Activated CD4-positive, alpha-beta T cell treated with anti-CD3 and anti-CD28 coated beads, Interleukin-2, Interleukin-4, amounts not matched to agents 100 ng/mL and 50 ng/mL, durations not matched to agents 16 hours and 8 hours (primary cell): Measurements from ENCODE around the gene SLC44A5.
"Not testable (repeated sequence)": the region's sequence is repeated elsewhere in the genome, so short reads cannot be mapped to it uniquely, and the experiment has no call there.

Experiments used
- DNase-seq: peaks from one replicate; pipeline ENCODE4 v3.0.0-alpha.2; 2020; ENCODE audit warnings: low spot score

The SLC44A5 gene

DNA sequence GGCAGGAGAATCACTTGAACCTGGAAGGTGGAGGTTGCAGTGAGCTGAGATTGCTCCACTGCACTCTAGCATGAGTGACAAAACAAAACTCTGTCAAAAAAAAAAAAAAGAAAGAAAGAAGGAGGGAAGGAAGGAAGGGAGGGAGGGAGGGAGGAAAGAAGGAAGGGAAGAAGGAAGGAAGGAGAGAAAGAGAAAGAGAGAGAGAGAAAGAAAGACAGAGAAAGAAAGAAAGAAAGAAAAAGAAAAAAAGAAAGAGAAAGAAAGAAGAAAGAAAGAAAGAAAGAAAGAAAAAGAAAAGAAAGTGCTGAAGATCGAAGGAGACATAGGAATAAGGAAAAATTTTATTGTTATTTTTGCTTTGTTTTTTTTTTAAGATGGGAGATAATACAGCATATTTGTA lies 166.7 kb downstream of the SLC44A5 start:
- no peak for DNase-seq

DNA sequence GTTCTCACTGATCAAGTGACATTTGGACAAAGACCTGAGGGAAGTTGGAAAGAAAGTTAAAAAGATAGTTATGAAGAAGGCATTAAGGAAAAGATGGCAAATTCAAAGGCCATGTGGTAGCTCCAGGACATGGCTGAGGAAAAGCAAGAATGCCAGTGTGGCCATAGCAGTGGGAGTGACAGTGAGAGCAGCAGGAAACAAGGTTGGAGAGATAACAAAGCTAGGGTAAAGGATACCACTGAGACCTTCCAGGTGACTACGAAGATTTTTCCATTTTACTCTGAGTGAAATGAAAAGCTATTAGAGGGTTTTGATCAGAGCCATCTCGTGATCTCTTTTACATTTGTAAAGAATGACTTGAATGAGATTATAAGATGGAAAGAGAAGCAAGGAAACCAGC lies 170.6 kb downstream of the SLC44A5 start:
- DNase-seq, result no peak

DNA sequence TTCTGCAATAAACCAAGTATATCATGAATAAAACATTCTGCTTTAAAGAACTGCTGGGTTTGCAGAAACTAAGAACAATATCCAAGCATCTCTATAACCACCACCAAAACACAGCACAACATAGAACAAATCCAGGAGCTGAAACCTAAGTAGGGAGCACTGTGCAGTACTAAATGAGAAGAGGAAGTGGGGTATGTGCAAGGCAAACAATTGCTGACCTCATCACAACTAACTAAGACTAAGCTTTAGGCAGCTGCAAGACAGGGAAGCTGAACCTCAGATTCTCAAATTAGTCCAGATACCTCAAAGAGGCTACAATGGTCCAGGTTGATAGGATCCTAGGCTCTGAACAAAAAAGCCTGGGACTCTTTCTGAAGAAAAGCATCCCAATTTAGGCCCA lies 172.6 kb downstream of the SLC44A5 start:
- DNase-seq, result no peak

DNA sequence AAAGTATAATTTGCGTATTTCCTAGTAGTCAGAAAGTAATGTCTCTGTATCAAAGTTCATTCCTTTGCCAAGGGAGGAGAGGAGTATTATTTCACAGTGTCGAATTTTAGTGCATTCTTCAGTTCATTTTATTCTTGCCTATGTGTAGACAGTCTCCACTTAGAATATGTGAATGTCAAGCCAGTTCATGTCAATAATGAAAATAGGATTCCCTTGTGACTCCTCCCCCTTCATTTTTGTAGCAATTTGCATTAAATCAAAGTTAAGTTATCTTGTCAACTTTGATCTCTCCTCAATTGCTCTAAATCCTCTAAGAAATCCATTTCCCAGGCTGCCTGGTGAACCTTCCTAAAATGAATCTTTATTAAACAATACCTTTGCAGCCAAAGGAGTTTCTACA lies 179.1 kb downstream of the SLC44A5 start:
- no peak for DNase-seq

DNA sequence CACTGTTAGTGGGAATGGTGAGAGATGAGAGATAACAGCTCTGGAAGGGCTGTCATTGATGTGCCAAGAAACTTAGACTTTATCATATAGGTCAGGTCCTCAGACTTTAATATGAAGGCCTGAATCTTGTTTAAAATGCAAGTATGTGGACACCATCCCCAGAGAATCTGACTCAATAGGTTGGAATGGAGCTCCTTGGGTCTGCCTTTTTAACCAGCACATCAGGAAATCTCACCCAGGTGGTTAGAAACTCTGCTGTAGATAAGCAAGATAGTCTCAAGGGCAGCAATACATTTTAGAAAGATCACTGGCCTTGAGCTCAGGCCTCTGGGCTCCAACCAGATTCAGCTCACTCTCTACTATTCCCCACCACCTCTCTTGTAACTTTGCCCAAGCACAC lies 180.4 kb downstream of the SLC44A5 start:
- DNase-seq, result no peak

DNA sequence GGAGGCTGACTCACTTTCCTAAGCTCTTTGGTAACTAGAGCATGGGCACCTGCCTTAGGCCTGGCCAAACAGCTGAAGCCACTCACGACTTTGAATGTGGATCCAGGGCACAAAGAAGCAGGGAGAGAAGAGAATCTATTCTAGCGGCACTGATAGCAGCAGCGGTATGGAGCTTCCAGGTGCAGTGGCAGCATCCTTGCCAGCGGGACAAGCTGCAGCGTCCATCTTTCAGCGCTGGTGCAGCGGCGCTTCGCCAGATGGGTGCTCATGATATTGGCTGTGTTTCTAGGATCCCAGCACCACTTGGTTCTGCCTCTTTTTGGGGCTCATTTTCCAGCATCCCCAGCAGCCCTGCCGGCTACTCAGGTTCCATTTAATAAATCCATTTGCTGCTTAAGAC lies 184.2 kb downstream of the SLC44A5 start:
- no peak for DNase-seq

DNA sequence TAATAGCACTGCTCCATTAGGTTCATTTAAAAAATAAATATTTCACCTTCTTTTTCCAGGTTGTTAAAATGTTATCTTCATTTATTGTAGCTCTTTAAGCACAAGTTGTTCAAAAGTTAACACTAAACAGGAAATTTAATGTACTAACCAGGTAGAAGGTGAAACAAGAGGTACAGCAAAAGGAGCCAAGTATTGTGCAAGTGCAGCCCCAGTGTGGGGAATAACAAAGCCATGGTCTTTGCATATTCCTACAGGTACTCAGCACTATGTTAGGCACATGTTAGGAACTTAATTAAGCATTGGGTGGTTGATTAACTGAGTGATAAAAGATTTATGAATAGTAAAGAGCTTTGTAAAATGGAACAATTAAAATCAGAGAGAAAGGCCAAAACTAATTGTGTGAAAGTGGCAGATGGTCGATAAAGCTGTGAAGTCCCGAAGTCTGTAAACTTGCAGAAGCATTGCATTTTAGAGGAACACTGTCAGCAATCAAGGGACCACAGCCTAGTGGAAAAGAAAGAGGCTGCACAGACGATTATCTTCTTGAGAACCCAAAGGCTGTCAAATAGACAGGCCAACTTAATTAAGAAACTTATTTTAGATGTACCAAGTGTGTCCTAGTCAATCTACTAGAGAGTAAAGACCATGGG lies 185.8 kb downstream of the SLC44A5 start:
- DNase-seq, result no peak

DNA sequence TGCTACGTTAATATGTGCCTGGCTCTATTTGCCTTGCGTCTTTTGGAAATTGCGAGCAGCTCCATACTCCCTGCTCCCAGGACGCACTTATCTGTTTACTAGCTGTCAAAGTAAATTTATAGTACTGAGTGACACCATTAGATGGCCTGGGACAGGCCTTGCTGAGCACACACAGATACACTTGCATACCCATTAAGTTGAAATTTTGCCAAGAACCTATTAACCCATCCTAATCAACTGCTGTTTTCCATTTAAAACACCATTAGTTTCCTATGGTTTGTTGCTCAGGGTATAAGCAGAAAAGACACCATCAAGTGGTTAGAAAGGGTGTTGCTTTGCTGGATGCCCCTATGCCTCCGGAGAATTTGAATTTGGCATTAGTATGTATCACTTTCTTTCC lies 187.3 kb downstream of the SLC44A5 start:
- DNase-seq, result no peak

DNA sequence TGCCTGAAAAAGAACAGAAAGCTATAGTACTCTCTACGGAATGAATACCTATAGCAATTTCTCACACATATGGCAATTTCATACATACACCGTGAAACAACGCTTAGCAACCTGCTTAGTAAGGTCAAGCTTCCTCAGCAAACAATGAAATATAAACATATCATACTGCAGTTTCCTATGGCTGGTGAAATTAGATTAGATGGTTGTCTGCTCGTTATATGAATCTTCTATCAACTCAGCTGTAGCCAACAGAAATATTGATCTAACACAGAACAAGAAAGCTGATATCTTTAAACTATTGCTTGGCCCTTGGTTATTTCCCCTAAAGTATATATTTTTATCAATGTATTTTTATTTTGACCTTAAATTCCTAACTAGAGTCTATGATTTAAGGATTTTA lies 187.8 kb downstream of the SLC44A5 start:
- DNase-seq, result no peak

DNA sequence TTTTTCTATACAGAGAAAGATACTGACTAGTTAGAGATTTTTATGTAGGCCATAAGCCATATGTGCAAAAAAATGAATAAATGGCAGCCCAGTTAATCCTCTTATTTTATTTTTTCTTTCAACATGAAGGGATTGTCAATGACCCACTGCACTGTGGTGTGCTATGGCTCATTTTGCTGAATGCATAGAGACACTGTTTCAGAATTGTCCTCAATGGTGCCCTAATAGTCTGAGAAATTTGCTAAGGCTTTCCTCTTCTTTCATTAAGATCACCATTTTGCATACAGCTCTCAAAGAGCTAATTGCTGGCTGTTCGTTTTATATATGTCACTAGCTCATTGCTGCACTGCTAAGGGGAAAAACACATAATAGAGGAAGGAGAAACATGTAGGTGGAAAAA lies 189.5 kb downstream of the SLC44A5 start:
- no peak for DNase-seq

DNA sequence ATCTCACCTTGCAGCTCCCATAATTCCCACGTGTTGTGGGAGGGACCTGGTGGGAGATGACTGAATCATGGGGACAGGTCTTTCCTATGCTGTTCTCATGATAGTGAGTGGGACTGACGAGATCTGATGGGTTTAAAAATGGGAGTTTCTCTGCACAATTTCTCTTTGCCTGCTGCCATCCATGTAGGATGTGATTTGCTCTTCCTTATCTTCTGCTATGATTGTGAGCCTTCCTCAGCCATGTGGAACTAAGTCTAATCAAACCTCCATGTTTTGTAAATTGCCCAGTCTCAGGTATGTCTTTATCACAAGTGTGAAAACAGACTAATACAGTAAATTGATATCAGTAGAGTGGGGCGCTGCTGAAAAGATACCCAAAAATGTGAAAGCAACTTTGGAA lies 195.7 kb downstream of the SLC44A5 start:
- DNase-seq, result no peak

DNA sequence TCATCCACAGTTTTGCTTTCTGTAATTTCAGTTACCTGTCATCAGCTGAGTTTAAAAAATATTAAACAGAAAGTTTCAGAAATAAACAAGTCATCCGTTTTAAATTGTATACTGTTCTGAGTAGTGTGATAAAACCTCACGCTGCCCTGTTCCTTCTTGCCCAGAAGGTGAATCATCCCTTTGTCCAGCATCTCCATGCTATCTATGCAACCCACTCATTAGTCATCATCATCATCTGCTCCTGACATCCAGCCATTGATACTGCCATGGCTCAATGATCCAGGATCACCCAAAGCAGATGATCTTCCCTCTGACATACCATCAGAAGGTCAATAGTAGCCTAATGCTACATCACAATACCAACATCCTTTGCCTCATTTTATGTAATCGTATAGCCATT lies 198.3 kb downstream of the SLC44A5 start:
- no peak for DNase-seq

DNA sequence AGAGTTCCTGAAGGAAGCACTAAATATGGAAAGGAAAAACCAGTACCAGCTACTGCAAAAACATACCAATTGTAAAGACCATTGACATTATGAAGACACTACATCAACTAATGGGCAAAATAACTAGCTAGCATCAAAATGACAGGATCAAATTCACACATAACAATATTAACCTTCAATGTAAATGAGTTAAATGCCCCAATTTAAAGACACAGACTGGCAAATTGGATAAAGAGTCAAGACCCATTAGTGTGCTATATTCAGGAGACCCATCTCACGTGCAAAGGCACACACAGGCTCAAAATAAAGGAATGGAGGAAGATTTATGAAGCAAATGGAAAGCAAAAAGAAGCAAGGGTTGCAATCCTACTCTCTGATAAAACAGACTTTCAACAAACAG lies 206.2 kb downstream of the SLC44A5 start:
- not testable (repeated sequence) for DNase-seq

DNA sequence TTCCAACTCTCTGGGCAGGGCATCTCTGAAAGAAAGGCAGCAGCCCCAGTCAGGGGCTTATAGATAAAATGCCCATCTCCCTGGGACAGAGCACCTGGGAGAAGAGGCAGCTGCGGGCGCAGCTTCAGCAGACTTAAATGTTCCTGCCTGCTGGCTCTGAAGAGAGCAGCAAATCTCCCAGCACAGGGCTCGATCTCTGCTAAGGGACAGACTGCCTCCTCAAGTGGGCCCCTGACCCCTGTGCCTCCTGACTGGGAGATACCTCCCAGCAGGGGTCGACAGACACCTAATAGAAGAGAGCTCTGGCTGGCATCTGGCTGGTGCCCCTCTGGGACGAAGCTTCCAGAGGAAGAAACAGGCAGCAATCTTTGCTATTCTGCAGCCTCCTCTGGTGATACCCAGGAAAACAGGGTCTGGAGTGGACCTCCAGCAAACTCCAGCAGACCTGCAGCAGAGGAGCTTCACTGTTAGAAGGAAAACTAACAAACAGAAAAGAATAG lies 207.7 kb downstream of the SLC44A5 start:
- not testable (repeated sequence) for DNase-seq

DNA sequence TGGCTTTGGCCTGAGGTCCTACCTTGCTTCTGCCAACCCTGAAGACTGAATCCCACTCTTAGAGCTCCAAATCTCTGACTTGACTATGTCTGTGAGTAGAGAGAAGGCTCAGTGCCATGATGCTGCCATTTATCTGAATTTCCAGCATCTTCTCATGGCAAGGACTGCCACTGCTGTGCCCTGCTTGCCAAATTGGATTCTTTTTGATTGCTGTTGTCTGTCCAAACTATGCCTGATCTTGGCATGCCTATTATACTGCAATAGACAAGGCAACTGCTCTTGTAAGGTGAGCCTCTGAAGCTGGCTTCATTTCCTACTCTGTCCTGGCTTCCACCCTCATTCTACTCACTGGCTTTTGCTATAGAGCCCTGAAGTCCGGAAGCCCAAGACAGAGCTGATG lies 210.2 kb downstream of the SLC44A5 start:
- no peak for DNase-seq

DNA sequence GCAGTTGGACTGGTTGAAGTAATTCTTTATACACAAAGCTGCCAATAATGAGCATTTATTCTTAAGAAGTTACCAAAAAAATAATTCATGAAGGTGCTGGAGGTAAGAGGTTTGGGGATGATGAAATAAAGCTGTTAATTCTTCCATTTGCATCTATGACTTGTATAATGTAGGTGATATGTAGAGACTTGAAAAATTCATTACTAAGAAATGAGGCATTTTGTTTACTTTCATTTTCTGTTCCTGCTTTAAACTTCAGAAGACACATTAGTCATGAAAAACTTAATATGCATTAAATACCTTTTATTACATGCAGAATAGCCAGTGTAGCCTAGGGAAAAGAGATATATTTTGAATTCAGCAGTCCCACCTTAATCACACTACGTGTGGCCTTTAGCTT lies 214.2 kb downstream of the SLC44A5 start:
- no peak for DNase-seq

DNA sequence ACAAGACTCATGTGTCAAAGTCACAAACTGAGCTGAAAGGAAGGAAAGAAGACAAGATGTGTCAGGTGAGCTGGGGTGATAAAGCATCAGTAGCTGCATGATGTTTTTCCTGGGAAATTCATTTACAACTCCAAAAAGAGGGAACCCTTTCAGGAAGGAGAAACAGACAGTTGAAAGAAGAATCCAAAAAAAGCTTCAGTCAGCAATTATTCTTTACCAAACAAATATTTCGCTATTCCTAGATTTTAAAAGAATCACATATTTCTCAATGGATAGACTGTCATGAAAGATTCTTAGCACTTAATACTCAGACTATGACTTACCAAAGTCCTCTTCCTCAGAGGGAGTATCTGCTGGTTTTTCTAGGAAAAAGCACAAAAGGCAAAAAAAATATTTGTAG lies 214.7 kb downstream of the SLC44A5 start:
- no peak for DNase-seq

DNA sequence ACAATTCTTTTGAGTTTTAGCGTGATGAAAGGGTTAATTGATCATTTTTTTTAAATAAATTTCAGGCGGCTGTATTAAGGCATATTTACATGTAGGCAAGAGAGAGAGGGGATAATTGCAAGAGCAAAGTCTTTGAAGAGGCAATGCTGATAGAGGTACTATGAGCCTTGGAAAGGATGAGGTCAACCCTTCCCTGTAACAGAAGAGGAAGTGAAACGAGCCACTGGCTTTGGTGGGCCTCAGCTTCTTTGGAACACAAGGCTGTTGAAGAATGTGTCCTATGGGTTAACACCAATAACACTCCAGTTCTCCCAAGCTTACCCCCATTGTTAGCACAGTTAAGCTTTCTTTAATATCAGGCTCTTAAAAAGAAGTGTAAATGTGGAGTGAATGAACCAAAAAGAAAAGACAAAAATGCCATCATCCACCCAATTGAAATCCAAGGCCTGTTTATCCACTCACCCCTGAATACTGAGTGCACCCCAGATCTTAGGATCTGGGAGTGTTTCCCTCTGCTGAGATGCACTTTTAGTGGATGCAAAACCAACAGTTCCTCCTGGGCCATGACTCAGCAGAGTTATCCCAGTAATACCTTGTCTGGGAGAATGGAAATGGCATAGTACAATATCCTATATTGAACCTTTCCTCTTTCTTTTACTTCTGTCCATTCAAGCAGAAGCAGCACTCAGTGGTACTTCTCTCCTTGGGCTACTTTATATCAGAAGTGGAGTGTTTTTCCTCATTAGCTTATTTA lies 216.4 kb downstream of the SLC44A5 start:
- DNase-seq, result no peak

DNA sequence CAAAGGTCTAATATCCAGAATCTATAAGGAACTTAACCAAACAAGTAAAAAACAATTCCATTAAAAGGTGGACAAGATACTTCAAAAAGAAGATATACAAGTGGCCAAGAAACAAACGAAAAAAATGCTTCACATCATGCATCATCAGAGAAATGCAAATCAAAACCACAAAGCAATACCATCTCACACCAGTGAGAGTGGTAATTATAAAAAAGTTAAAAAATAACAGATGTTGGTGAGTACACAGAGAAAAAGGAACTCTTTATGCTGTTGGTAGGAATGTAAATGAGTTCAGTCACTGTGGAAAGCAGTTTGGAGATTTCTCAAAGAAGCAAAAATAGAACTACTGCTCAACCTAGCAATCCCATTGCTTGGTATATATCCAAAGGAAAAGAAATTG lies 218.6 kb downstream of the SLC44A5 start:
- DNase-seq, result no peak

DNA sequence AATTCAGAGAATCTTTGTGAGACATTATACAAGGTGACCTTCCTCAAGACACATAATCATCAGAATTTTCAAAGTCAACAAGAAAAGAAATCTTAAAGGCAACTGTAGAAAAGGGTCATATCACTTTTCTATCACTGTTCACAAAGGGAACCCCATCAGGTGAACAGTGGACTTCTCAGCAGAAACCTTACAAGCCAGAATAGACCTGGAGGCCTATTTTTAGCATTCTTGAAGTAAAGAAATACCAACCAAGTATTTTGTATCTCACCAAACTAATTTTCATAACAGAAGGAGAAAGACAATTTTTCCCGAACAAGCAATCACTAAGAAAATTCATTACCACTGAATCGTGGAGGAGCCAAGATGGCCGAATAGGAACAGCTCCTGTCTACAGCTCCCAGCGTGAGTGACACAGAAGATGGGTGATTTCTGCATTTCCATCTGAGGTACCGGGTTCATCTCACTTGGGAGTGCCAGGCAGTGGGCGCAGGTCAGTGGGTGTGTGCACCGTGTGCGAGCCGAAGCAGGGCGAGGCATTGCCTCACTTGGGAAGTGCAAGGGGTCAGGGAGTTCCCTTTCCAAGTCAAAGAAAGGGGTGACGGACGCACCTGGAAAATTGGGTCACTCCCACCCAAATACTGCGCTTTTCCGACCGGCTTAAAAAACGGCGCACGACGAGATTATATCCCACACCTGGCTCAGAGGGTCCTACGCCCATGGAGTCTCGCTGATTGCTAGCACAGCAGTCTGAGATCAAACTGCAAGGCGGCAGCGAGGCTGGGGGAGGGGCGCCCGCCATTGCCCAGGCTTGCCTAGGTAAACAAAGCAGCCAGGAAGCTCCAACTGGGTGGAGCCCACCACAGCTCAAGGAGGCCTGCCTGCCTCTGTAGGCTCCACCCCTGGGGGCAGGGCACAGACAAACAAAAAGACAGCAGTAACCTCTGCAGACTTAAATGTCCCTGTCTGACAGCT lies 235.2 kb downstream of the SLC44A5 start:
- not testable (repeated sequence) for DNase-seq

DNA sequence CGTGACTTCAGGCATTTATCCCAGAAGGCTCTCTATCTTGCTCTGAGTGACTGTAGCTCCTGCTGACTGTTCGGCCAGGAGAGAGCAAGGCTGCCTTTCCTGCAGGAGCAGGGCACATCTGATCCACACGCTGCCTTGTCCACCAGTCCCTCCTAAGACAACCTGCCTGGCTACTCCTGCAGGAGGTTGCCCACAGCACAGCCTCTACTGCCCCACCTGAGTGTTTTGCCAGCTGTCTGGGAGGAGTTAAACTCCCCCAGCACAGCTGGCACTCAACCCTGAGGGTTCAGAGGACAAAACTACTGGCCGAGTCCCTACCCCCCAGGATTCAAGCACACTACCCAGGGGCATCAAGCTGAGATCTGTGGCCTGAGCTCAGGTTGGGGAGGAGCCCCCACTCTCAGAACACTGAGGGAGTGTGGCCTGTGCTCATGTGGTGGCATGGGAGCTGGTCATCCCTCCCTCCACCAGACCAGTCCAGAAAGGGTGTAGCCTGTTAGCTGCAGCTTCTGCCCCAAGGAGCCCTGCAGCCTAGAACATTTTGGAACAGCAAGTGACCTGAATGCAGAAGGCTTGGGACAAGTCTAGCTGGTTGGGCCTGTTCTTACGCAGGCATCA lies 237.3 kb downstream of the SLC44A5 start:
- no peak for DNase-seq

DNA sequence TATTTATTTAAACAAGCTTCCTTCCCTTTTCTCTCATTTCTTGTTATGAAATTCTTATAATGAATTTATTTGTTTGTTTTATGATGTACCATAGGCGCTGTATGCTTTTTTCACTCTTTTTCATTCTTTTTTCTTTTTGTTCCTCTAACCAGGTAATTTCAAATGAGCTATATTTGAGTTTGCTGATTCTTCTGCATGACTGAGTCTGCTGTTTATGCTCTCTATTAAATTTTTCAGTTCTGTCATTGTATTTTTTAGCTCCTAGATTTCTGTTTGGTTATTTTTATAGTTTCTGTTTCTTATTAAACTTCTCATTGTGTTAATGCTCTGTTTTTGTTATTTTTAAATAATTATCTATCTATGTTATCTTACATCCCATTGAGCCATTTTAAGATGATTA lies 244.3 kb downstream of the SLC44A5 start:
- no peak for DNase-seq
